HG03025 (cell line): ENCODE data around the gene CDC42BPG.
A peak's percentile ranks its signal among the peaks of the same experiment; 100 is the strongest.
"Not testable (repeated sequence)": the region's sequence is repeated elsewhere in the genome, so short reads cannot be mapped to it uniquely, and the experiment has no call there.

Experiments
- ATAC-seq: cut with Tn5 transposase; IDR thresholded peaks from one replicate; pipeline ENCODE4 v1.9.1; 2021; ENCODE audit warnings: mild to moderate bottlenecking, moderate library complexity; ENCODE audit not compliant: unreplicated experiment, low FRiP score

Gene CDC42BPG

GRCh38 chr11:64851831-64852351 is 7.4 kb upstream of the CDC42BPG start:
- no peak for ATAC-seq

GRCh38 chr11:64850979-64851567 is 6.6 kb upstream of the CDC42BPG start:
- ATAC-seq, result peak; percentile 54

- ATAC-seq, result no peak
Observed at GRCh38 chr11:64849598-64850356, 5.3 kb upstream of the CDC42BPG start.

GRCh38 chr11:64848826-64849597 is 4.6 kb upstream of the CDC42BPG start:
- no peak for ATAC-seq

GRCh38 chr11:64848214-64848825 is 3.9 kb upstream of the CDC42BPG start:
- no peak for ATAC-seq

- ATAC-seq, result no peak
Observed at GRCh38 chr11:64846998-64847666, 2.7 kb upstream of the CDC42BPG start.

- ATAC-seq, result not testable (repeated sequence)
Observed at GRCh38 chr11:64845776-64846129, 1.3 kb upstream of the CDC42BPG start.

- no peak for ATAC-seq
Observed at GRCh38 chr11:64845129-64845775, 799 bp upstream of the CDC42BPG start.

- no peak for ATAC-seq
Observed at GRCh38 chr11:64843686-64844329, 645 bp downstream of the CDC42BPG start.

- no peak for ATAC-seq
Observed at GRCh38 chr11:64842851-64843685, 1.4 kb downstream of the CDC42BPG start.

GRCh38 chr11:64842366-64842759 is 2.1 kb downstream of the CDC42BPG start:
- no peak for ATAC-seq

GRCh38 chr11:64841592-64842365 is 2.7 kb downstream of the CDC42BPG start:
- no peak for ATAC-seq

GRCh38 chr11:64839887-64840782 is 4.3 kb downstream of the CDC42BPG start:
- no peak for ATAC-seq

- no peak for ATAC-seq
Observed at GRCh38 chr11:64839335-64839734, 5.1 kb downstream of the CDC42BPG start.

- ATAC-seq, result no peak
Observed at GRCh38 chr11:64838600-64839334, 5.7 kb downstream of the CDC42BPG start.

- ATAC-seq, result no peak
Observed at GRCh38 chr11:64837887-64838351, 6.5 kb downstream of the CDC42BPG start.
